ENCODE measurements around the gene PTK7.
"Not testable (repeated sequence)": the region's sequence is repeated elsewhere in the genome, so short reads cannot be mapped to it uniquely, and the experiment has no call there.

The PTK7 gene

DNA sequence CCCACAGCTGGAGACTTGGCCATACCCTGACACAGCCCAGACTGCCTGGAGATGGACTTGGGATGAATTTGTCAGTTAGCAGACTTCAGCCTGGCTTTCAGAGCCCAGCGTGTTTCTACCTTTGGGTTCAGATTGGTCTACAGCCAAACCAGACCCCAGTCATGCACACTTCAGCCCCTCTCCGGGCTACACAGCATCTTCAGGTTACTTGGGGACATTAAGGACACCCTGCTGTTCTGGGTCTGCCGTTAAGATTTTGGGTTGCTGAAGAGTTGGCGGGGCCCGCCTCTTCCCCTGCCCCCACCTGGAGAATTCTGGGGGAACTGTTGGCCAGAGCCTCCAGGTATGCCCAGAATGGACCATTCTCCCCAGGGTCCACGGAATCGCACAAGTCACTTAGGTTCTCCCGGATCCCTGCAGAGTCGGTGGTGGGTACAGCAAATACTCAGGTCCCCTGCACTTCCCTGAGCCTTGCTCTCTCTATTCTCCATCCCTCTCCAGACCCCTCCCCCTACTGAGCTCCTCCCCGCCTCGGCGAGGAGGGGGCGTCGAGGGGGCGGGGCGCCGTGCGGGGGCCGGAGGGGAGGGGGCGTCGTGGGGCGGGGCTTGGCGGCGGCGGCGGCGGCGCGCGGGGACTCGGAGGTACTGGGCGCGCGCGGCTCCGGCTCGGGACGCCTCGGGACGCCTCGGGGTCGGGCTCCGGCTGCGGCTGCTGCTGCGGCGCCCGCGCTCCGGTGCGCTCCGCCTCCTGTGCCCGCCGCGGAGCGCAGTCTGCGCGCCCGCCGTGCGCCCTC is at the start of gene PTK7:
Gene PTK7, plus strand, starts transcription at position 645 of the 794 bp plus-strand sequence. CDS start 175 bp downstream, outside the sequence.
- no peaks in the 10 kb centered on the region for H3K27me3 ChIP-seq (ENCODE audit: insufficient read depth, low read length)
- peak within 1 kb of the TSS; percentile 94 for H3K4me3 ChIP-seq (ENCODE audit: low read length)
- H3K4me1 ChIP-seq (ENCODE audit: insufficient read depth, low read length) = peaks cover 24% of the 10 kb centered on the region
- H3K36me3 ChIP-seq (ENCODE audit: insufficient read depth, low read length) = peaks cover 11% of the 10 kb centered on the region
- H3K9me3 ChIP-seq (ENCODE audit: low read length) = no peaks in the 10 kb centered on the region
- H2AFZ ChIP-seq (ENCODE audit: low read depth, low read length) = peak within 1 kb of the TSS; percentile 73

- Histone ChIP-seq H3K4me1 (ENCODE audit: insufficient read depth, low read length) (no peaks in the 10 kb centered on the region), H3K36me3 (ENCODE audit: insufficient read depth, low read length) (peaks cover 56% of the 10 kb centered on the region), H3K9me3 (ENCODE audit: low read length) (no peaks in the 10 kb centered on the region), H2AFZ (ENCODE audit: low read depth, low read length) (no peak overlapping the region), H3K27me3 (ENCODE audit: insufficient read depth, low read length) (no peaks in the 10 kb centered on the region), H3K4me3 (ENCODE audit: low read length) (no peak overlapping the region)
Observed at GRCh38 chr6:43026365-43026764, 49.7 kb upstream of the PTK7 start.

DNA sequence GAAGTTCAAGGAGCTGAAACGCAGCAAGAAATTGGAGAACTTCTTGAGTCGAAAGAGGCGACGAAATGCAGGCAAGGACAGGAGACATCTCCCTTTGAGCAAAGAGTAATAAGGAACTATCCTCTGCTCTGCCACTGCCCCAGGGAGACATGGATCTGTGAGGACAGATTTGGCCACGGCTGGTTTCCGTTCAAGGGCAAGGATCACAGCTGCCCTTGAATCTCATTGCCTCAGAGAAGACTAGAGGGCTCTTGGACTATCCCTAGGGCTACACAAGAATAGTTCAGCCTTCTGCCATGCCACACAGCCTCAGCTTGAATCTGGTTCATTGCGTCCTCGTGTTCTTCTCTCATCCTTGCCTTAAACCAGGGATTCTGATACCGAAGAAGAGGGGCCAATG is 47.0 kb upstream of the PTK7 start:
- no peaks in the 10 kb centered on the region for H3K4me1 ChIP-seq (ENCODE audit: insufficient read depth, low read length)
- H2AFZ ChIP-seq (ENCODE audit: low read depth, low read length) = no peak overlapping the region
- H3K36me3 ChIP-seq (ENCODE audit: insufficient read depth, low read length) = peaks cover 74% of the 10 kb centered on the region
- no peaks in the 10 kb centered on the region for H3K9me3 ChIP-seq (ENCODE audit: low read length)
- no peaks in the 10 kb centered on the region for H3K27me3 ChIP-seq (ENCODE audit: insufficient read depth, low read length)
- no peak overlapping the region for H3K4me3 ChIP-seq (ENCODE audit: low read length)

- Histone ChIP-seq H3K27me3 (ENCODE audit: insufficient read depth, low read length) (no peaks in the 10 kb centered on the region), H3K4me3 (ENCODE audit: low read length) (no peak overlapping the region), H3K9me3 (ENCODE audit: low read length) (no peaks in the 10 kb centered on the region), H3K36me3 (ENCODE audit: insufficient read depth, low read length) (peaks cover 64% of the 10 kb centered on the region), H3K4me1 (ENCODE audit: insufficient read depth, low read length) (no peaks in the 10 kb centered on the region), H2AFZ (ENCODE audit: low read depth, low read length) (no peak overlapping the region)
Observed at GRCh38 chr6:43032326-43032725, 43.8 kb upstream of the PTK7 start.

GRCh38 chr6:43033496-43034189 is 42.5 kb upstream of the PTK7 start:
- H3K27me3 ChIP-seq (ENCODE audit: insufficient read depth, low read length) = no peaks in the 10 kb centered on the region
- H3K9me3 ChIP-seq (ENCODE audit: low read length) = no peaks in the 10 kb centered on the region
- H3K36me3 ChIP-seq (ENCODE audit: insufficient read depth, low read length) = peaks cover 67% of the 10 kb centered on the region
- H2AFZ ChIP-seq (ENCODE audit: low read depth, low read length) = no peak overlapping the region
- no peak overlapping the region for H3K4me3 ChIP-seq (ENCODE audit: low read length)
- H3K4me1 ChIP-seq (ENCODE audit: insufficient read depth, low read length) = no peaks in the 10 kb centered on the region

GRCh38 chr6:43034190-43034525 is 42.0 kb upstream of the PTK7 start:
- Histone ChIP-seq H3K4me1 (ENCODE audit: insufficient read depth, low read length) (no peaks in the 10 kb centered on the region), H2AFZ (ENCODE audit: low read depth, low read length) (no peak overlapping the region), H3K4me3 (ENCODE audit: low read length) (no peak overlapping the region), H3K9me3 (ENCODE audit: low read length) (no peaks in the 10 kb centered on the region), H3K36me3 (ENCODE audit: insufficient read depth, low read length) (peaks cover 67% of the 10 kb centered on the region), H3K27me3 (ENCODE audit: insufficient read depth, low read length) (no peaks in the 10 kb centered on the region)

- H3K27me3 ChIP-seq (ENCODE audit: insufficient read depth, low read length) = no peaks in the 10 kb centered on the region
- no peaks in the 10 kb centered on the region for H3K4me1 ChIP-seq (ENCODE audit: insufficient read depth, low read length)
- peaks cover 70% of the 10 kb centered on the region for H3K36me3 ChIP-seq (ENCODE audit: insufficient read depth, low read length)
- H3K9me3 ChIP-seq (ENCODE audit: low read length) = no peaks in the 10 kb centered on the region
- no peak overlapping the region for H3K4me3 ChIP-seq (ENCODE audit: low read length)
- H2AFZ ChIP-seq (ENCODE audit: low read depth, low read length) = no peak overlapping the region
Observed at GRCh38 chr6:43035495-43036194, 40.5 kb upstream of the PTK7 start.

GRCh38 chr6:43036712-43037111 is 39.4 kb upstream of the PTK7 start:
- Histone ChIP-seq H3K27me3 (ENCODE audit: insufficient read depth, low read length) (no peaks in the 10 kb centered on the region), H3K9me3 (ENCODE audit: low read length) (no peaks in the 10 kb centered on the region), H3K36me3 (ENCODE audit: insufficient read depth, low read length) (peaks cover 71% of the 10 kb centered on the region), H2AFZ (ENCODE audit: low read depth, low read length) (no peak overlapping the region), H3K4me1 (ENCODE audit: insufficient read depth, low read length) (no peaks in the 10 kb centered on the region), H3K4me3 (ENCODE audit: low read length) (no peak overlapping the region)

DNA sequence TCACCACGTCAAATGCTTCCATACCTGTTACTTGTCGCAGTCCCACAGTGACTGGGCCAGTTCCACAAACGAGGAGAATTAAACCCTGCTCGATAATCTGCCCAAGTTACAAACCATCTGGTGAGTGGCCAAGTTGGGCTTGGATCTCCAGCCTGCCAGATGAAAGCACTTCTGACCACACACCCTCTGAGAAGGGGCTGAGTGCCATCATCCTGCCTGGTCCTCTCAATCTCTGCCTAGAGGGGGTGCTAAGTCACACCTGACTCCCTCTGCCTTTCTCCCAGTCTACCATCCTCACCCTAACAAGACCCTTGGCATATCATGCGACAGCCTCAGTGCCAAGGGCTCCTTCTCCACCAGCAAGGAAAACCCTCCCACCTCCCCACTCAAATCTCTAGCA is 38.9 kb upstream of the PTK7 start:
- no peak overlapping the region for H2AFZ ChIP-seq (ENCODE audit: low read depth, low read length)
- no peaks in the 10 kb centered on the region for H3K27me3 ChIP-seq (ENCODE audit: insufficient read depth, low read length)
- H3K36me3 ChIP-seq (ENCODE audit: insufficient read depth, low read length) = peaks cover 66% of the 10 kb centered on the region
- H3K4me3 ChIP-seq (ENCODE audit: low read length) = no peak overlapping the region
- no peaks in the 10 kb centered on the region for H3K4me1 ChIP-seq (ENCODE audit: insufficient read depth, low read length)
- H3K9me3 ChIP-seq (ENCODE audit: low read length) = no peaks in the 10 kb centered on the region

- Histone ChIP-seq H3K4me1 (ENCODE audit: insufficient read depth, low read length) (no peaks in the 10 kb centered on the region), H3K27me3 (ENCODE audit: insufficient read depth, low read length) (no peaks in the 10 kb centered on the region), H3K4me3 (ENCODE audit: low read length) (no peak overlapping the region), H2AFZ (ENCODE audit: low read depth, low read length) (no peak overlapping the region), H3K36me3 (ENCODE audit: insufficient read depth, low read length) (peaks cover 64% of the 10 kb centered on the region), H3K9me3 (ENCODE audit: low read length) (no peaks in the 10 kb centered on the region)
Observed at GRCh38 chr6:43037706-43038105, 38.4 kb upstream of the PTK7 start.

DNA sequence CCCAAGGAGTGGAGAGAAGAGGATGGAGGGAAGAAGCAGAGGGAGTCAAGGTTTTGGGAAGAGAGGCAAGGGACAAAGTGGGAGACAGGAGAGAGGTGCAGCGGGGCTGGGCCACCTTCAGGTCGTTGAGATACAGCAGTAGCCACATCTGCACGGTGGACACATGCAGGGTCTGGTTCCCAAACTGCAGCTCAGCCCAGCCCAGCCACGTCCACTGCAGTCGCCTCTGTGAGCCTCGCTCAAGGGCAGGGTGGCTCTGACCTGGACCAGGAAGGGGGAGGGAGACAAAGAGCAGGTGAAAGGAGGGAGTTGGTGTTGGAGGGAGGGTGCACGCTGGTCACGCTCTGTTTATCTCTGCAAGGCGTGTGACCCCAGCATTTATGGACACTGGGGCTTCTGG is 37.4 kb upstream of the PTK7 start:
- Histone ChIP-seq H3K4me3 (ENCODE audit: low read length) (no peak overlapping the region), H2AFZ (ENCODE audit: low read depth, low read length) (no peak overlapping the region), H3K27me3 (ENCODE audit: insufficient read depth, low read length) (no peaks in the 10 kb centered on the region), H3K9me3 (ENCODE audit: low read length) (no peaks in the 10 kb centered on the region), H3K36me3 (ENCODE audit: insufficient read depth, low read length) (peaks cover 66% of the 10 kb centered on the region), H3K4me1 (ENCODE audit: insufficient read depth, low read length) (no peaks in the 10 kb centered on the region)

GRCh38 chr6:43040542-43041257 is 35.4 kb upstream of the PTK7 start:
- peaks cover 71% of the 10 kb centered on the region for H3K36me3 ChIP-seq (ENCODE audit: insufficient read depth, low read length)

GRCh38 chr6:43041475-43041874 is 34.6 kb upstream of the PTK7 start:
- H3K27me3 ChIP-seq (ENCODE audit: insufficient read depth, low read length); H2AFZ ChIP-seq (ENCODE audit: low read depth, low read length); H3K9me3 ChIP-seq (ENCODE audit: low read length); H3K4me3 ChIP-seq (ENCODE audit: low read length); H3K4me1 ChIP-seq (ENCODE audit: insufficient read depth, low read length): not testable (repeated sequence)
- H3K36me3 ChIP-seq (ENCODE audit: insufficient read depth, low read length) = peaks cover 74% of the 10 kb centered on the region

More at GRCh38 chr6:43040542-43041257, 35.4 kb upstream of the PTK7 start:
- no peaks in the 10 kb centered on the region for H3K4me1 ChIP-seq (ENCODE audit: insufficient read depth, low read length)
- H3K4me3 ChIP-seq (ENCODE audit: low read length) = no peak overlapping the region
- H2AFZ ChIP-seq (ENCODE audit: low read depth, low read length) = no peak overlapping the region
- no peaks in the 10 kb centered on the region for H3K9me3 ChIP-seq (ENCODE audit: low read length)
- no peaks in the 10 kb centered on the region for H3K27me3 ChIP-seq (ENCODE audit: insufficient read depth, low read length)
